Ovary (tissue), 9 donors: Measurements from ENCODE around the gene MOB3A. TPM values are rescaled to one million over a fixed set of nuclear protein-coding genes. Genes with fewer than 3 reads are reported as not detected.

ENCODE experiments used
- DNase-seq, 5 donors: peaks; one replicate each; pipeline ENCODE4 v3.0.0-alpha.2; 2019 to 2020
- H3K27ac ChIP-seq, 2 donors: fragments of 200-600 bp; one replicate each; pipeline versions ENCODE4 v1.5.1 to v1.8.0; 2019 to 2022
- H3K27me3 ChIP-seq: fragments of 200-600 bp; one replicate; pipeline ENCODE4 v1.8.0; 2022
- H3K36me3 ChIP-seq: fragments of 200-600 bp; sonication (generic); one replicate; pipeline ENCODE4 v1.5.1; 2019
- H3K4me1 ChIP-seq: one replicate; pipeline ENCODE4 v1.8.1; 2013; ENCODE audit warnings: mild to moderate bottlenecking, moderate library complexity; ENCODE audit not compliant: insufficient read depth
- H3K4me3 ChIP-seq: fragments of 200-600 bp; sonication (generic); one replicate; pipeline ENCODE4 v1.5.1; 2017
- H3K9me3 ChIP-seq, 2 donors: fragments of 200-600 bp in 1 of 2; sonication (generic) in 1 of 2; one replicate each; pipeline versions ENCODE4 v1.5.1 to v1.8.1; 2013 to 2019; ENCODE audit warnings: mild to moderate bottlenecking in 1 of 2, moderate library complexity in 1 of 2
- EP300 ChIP-seq: sonication (generic); formaldehyde crosslinking; IDR thresholded peaks from one replicate; pipeline ENCODE4 v1.6.1; 2017; ENCODE audit warnings: antibody characterized with exemption
- POLR2A ChIP-seq: fragments of 450-650 bp; IDR thresholded peaks from one replicate; pipeline ENCODE4 v1.6.1; 2017; ENCODE audit warnings: antibody characterized with exemption, mild to moderate bottlenecking, moderate library complexity
- WGBS, 3 donors: extraction: QIAGEN DNeasy Blood & Tissue Kit in 1 of 3; methylation state at CpG; one replicate each; pipeline versions ENCODE4 v1.1.5 to v1.1.7; 2013 to 2017; 5-methylcytosine and 5-hydroxymethylcytosine counted together
- intact Hi-C, 4 donors: fragments of 100-400 bp; cut with DNase I; formaldehyde crosslinking; loops; one replicate each; pipeline versions ENCODE4 v1.11.0 to v1.15.1; 2022 to 2023
- polyA plus RNA-seq, 2 donors: library from polyadenylated mRNA; stranded (reverse); fragments of 200-250 nt in 1 of 2; fragments of 350-450 nt in 1 of 2; fragmentation: Illumina TruSeq in 1 of 2; extraction: RNeasy Lipid Tissue Mini Kit (QIAGEN cat#74804) in 1 of 2; gene quantifications; one replicate each; pipeline ENCODE4 v1.2.3, GENCODE V29; 2013 to 2014
- total RNA-seq, 7 donors: library from RNA; depleted of rRNA in 2 of 7; stranded (reverse); fragments of >200 nt in 2 of 7; fragmentation: NEBNext Ultra II Directional in 3 of 7; extraction: Animal tissue kit (Norgen Biotek cat#: 25700) in 3 of 7; gene quantifications; one replicate each; pipeline versions ENCODE4 v1.1.0 to v1.2.4, GENCODE V29; 2016 to 2023
- TF ChIP-seq, protein P1 (sequence below), 3 donors: fragments of 450-650 bp in 2 of 3; fragments of 200-600 bp in 1 of 3; IDR thresholded peaks; one replicate each; pipeline versions ENCODE4 v1.5.1 to v1.8.0; 2016 to 2022; ENCODE audit warnings: antibody characterized with exemption in 3 of 3, mild to moderate bottlenecking in 1 of 3
- donor health status: DM: no; HTN: no; CAD: no; lungs with moderate emphysema.
- donor health status: DM: no; HTN: no; CAD: no.
- donor health status: Bipolar disorder and iron deficiency.
- donor health status: DM: yes; HTN: yes; CAD: no.
- donor health status: DM: no; HTN: no; CAD: no.
- donor health status: DM: yes; HTN: yes; CAD: no.

Gene MOB3A
- total and polyA plus RNA-seq, 9 donors: 16.6 to 61.5 (median 44.1) TPM

DNA sequence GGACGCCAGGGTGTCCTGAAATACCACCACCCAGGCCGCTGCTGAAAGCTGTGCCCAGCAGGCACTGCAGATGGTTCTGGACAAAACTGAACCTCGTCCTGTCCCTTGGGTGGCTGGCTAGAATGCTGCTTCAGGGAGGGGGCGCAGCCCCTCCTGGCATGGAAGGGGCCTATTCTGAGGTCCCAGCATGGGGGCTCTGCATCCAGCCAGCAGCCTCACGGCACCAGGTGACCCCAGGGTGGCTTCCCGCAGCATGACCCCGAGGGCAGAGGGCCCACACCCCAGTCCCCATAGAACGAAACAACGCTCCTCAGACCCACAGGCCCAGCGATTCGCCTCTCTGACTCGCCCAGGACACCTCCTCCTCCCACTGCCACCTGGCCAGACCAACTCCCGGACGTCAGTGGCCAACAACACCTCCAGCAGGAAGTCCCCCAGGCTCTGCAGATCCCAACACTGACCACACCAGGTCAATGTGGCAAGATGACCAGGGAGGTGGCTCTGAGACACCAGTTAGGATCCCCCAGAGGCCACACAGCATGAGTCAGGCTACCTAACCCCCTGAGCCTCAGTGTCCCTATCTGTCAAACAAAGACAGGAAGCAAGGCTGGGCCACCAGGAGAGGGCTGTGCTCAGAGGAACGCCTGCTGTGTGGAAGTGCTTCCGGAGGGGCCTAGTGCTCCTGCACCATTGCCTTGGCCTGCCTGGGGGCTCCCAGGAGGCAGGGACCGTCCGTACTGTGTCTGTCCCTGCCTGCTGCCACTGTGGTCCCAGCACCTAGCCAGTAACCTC lies 51.2 kb downstream of the MOB3A start:
- TF ChIP-seq EP300 (no peak), POLR2A (no peak)
- TF ChIP-seq, protein P1, sequence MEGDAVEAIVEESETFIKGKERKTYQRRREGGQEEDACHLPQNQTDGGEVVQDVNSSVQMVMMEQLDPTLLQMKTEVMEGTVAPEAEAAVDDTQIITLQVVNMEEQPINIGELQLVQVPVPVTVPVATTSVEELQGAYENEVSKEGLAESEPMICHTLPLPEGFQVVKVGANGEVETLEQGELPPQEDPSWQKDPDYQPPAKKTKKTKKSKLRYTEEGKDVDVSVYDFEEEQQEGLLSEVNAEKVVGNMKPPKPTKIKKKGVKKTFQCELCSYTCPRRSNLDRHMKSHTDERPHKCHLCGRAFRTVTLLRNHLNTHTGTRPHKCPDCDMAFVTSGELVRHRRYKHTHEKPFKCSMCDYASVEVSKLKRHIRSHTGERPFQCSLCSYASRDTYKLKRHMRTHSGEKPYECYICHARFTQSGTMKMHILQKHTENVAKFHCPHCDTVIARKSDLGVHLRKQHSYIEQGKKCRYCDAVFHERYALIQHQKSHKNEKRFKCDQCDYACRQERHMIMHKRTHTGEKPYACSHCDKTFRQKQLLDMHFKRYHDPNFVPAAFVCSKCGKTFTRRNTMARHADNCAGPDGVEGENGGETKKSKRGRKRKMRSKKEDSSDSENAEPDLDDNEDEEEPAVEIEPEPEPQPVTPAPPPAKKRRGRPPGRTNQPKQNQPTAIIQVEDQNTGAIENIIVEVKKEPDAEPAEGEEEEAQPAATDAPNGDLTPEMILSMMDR (IDR thresholded peaks at IDR 0.05): no peak
- no peak overlapping the region for H3K4me3 ChIP-seq
- no peaks in the 10 kb centered on the region for H3K27me3 ChIP-seq
- H3K9me3 ChIP-seq: no peaks in the 10 kb centered on the region
- H3K4me1 ChIP-seq: peaks cover 31% of the 10 kb centered on the region
- intact Hi-C loops: loop anchor here in 1 of 4 donors (10.0 kb wide), 1 partner anchor 800 kb away; the partner anchor contains the start of genes ATP5F1D and MIDN
- H3K36me3 ChIP-seq: no peaks in the 10 kb centered on the region
- no peak overlapping the region for H3K27ac ChIP-seq
- WGBS, 3 donors: 86 to 92% (median 88%) methylated on average over 16 to 18 of the region's 18 CpGs
- DNase-seq: peak in 1 of 5 donors; percentile 27

DNA sequence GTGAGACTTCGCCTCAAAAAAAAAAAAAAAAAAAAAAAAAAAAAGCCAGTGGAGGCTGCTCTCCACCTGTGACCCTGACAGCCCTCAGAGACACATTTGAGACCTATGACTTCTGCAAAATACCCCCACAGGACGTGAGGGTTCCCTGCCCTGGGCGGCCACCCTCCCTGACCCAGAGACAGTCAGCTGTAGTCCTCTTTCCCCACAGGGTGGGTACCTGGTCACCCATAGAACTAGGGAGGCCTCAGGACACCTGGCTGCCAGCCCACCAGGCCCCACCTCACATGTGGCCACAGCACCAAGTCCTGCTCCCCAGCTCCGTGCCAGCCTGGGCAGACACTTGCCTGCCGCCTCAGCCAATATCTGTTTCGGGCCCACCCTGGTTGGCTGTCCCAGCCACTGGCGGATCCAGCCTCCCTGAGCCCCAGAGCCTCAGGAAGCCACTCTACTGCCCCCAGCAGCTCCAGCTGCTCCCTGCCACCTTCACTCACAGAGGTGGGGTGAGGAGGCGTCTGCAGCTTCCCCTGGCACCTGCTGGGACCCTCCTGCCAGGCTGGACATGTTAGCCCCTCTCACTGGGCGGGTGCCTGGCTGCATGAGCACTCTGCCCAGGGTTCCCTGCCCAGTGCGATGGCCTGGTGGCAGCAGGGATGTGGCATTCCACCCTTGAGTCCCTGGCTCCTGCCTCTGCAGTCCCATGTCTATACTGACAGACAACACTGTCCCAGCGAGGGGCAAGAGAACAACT lies 52.0 kb downstream of the MOB3A start:
- H3K4me3 ChIP-seq: no peak overlapping the region
- peak in 4 of 5 donors; percentile 46 to 58 (median 52) for DNase-seq
- H3K27ac ChIP-seq: no peak overlapping the region
- H3K9me3 ChIP-seq: no peaks in the 10 kb centered on the region
- H3K27me3 ChIP-seq: no peaks in the 10 kb centered on the region
- peaks cover 27% of the 10 kb centered on the region for H3K4me1 ChIP-seq
- intact Hi-C loops: loop anchor here in 1 of 4 donors (10.0 kb wide), 1 partner anchor 799 kb away; the partner anchor contains the start of genes ATP5F1D and MIDN
- 91 to 95% (median 92%) methylated on average over 11 of the region's 11 CpGs for WGBS, 3 donors
- H3K36me3 ChIP-seq: no peaks in the 10 kb centered on the region
- no peak for TF ChIP-seq POLR2A
- TF ChIP-seq, protein P1 (IDR thresholded peaks at IDR 0.05): no peak
- no peak for TF ChIP-seq EP300

DNA sequence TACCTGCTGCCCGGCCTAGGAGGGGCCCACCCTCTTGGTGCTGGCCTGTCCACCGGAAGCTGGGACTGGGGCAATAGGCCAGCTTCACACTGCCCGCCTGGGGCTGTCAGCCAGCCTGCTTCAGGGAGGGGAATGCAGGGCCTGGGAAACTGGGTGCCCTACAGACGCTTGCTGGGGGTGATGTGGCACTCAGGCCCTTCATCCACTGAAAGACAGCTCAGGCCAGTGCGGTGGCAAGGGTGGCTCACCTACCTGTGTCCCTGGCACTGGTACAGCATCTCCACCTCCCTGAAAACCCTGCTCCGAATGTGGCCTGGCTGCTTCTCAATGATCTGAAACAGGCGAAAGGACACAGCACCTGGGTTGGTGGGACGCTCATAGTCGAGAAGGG lies 52.9 kb downstream of the MOB3A start:
- DNase-seq: peak in 4 of 5 donors; percentile 37 to 55 (median 49)
- H3K36me3 ChIP-seq: no peaks in the 10 kb centered on the region

More for the DNA sequence above, 52.9 kb downstream of the MOB3A start:
- TF ChIP-seq, protein P1 (IDR thresholded peaks at IDR 0.05): no peak
- no peak for TF ChIP-seq EP300
- TF ChIP-seq POLR2A: no peak
- peak overlapping the region; percentile 66 to 72 for H3K27ac ChIP-seq
- peaks cover 21% of the 10 kb centered on the region for H3K4me1 ChIP-seq
- H3K9me3 ChIP-seq: no peaks in the 10 kb centered on the region
- intact Hi-C loops: loop anchor here in 1 of 4 donors (10.0 kb wide), 1 partner anchor 798 kb away; the partner anchor contains the start of genes ATP5F1D and MIDN
- 73 to 80% (median 77%) methylated on average over 9 of the region's 9 CpGs for WGBS, 3 donors
- H3K4me3 ChIP-seq: no peak overlapping the region
- no peaks in the 10 kb centered on the region for H3K27me3 ChIP-seq
